ENCODE measurements around the gene KIRREL3.

DNA sequence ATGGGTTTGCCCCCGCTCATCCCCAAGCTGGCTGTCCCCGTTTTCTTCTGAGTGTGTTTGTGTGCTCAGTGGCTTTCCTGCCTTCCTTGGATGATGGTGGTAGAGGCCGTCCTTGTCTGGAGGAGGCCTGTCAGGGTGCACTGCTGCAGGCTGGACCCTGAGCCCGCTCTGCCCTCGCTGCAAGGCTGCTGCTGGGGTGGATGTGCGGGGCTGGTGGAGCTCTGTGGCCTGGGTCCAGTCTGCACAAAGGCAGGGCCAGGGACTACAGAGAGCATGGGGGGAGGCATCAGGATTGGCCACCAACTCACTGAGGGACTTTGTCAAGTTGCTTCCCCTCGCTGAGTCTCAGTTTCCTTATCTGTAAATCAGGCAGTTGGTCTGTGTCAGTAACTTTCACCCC is 275.0 kb downstream of the KIRREL3 start:
- TF ChIP-seq, protein P1, sequence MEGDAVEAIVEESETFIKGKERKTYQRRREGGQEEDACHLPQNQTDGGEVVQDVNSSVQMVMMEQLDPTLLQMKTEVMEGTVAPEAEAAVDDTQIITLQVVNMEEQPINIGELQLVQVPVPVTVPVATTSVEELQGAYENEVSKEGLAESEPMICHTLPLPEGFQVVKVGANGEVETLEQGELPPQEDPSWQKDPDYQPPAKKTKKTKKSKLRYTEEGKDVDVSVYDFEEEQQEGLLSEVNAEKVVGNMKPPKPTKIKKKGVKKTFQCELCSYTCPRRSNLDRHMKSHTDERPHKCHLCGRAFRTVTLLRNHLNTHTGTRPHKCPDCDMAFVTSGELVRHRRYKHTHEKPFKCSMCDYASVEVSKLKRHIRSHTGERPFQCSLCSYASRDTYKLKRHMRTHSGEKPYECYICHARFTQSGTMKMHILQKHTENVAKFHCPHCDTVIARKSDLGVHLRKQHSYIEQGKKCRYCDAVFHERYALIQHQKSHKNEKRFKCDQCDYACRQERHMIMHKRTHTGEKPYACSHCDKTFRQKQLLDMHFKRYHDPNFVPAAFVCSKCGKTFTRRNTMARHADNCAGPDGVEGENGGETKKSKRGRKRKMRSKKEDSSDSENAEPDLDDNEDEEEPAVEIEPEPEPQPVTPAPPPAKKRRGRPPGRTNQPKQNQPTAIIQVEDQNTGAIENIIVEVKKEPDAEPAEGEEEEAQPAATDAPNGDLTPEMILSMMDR (IDR thresholded peaks at IDR 0.05), result no peak
- no peak for TF ChIP-seq POLR2AphosphoS5 (IDR thresholded peaks at IDR 0.05)
